Uterus (tissue), 4 donors: Measurements from ENCODE around the gene BMF. TPM values are rescaled to one million over a fixed set of nuclear protein-coding genes. Genes with fewer than 3 reads are reported as not detected.

ENCODE experiments used
- DNase-seq, 2 donors: peaks; one replicate each; pipeline ENCODE4 v3.0.0-alpha.2; 2019 to 2020
- H3K27ac ChIP-seq, 2 donors: fragments of 200-600 bp; sonication (generic); 1 replicate in 1 of 2; 2 replicates in 1 of 2; pipeline ENCODE4 v1.5.1; 2016 to 2018
- H3K27me3 ChIP-seq, 2 donors: fragments of 200-600 bp; sonication (generic); one replicate each; pipeline ENCODE4 v1.5.1; 2018 to 2019; ENCODE audit warnings: control low read depth in 1 of 2
- H3K36me3 ChIP-seq, 2 donors: fragments of 200-600 bp; sonication (generic); one replicate each; pipeline ENCODE4 v1.5.1; 2019; ENCODE audit warnings: control low read depth in 1 of 2
- H3K4me1 ChIP-seq, 2 donors: fragments of 200-600 bp; sonication (generic); one replicate each; pipeline ENCODE4 v1.5.1; 2018 to 2019; ENCODE audit warnings: control low read depth in 1 of 2
- H3K4me3 ChIP-seq, 2 donors: fragments of 200-600 bp; sonication (generic); 1 replicate in 1 of 2; 2 replicates in 1 of 2; pipeline ENCODE4 v1.5.1; 2018 to 2019; ENCODE audit warnings: mild to moderate bottlenecking in 1 of 2
- H3K9me3 ChIP-seq, 2 donors: fragments of 200-600 bp; sonication (generic); one replicate each; pipeline ENCODE4 v1.5.1; 2019; ENCODE audit warnings: control low read depth in 1 of 2
- CTCF ChIP-seq, 4 experiments: fragments of 200-600 bp in 2 of 4; fragments of 450-650 bp in 2 of 4; sonication (generic) in 2 of 4; IDR thresholded peaks; one replicate each; pipeline ENCODE4 v1.5.1; 2016 to 2019; ENCODE audit warnings: antibody characterized with exemption in 4 of 4, mild to moderate bottlenecking in 2 of 4, moderate library complexity in 1 of 4
- POLR2A ChIP-seq, 2 donors: fragments of 450-650 bp; IDR thresholded peaks; one replicate each; pipeline ENCODE4 v1.6.1; 2016; ENCODE audit warnings: antibody characterized with exemption in 2 of 2, mild to moderate bottlenecking in 1 of 2, moderate library complexity in 1 of 2
- intact Hi-C: fragments of 100-400 bp; cut with DNase I; formaldehyde crosslinking; loops from one replicate; pipeline ENCODE4 v1.15.1; 2023; ENCODE audit warnings: low total_unique reads
- total RNA-seq, 4 donors: library from RNA; depleted of rRNA in 3 of 4; stranded (reverse); fragments of >200 nt in 3 of 4; gene quantifications; one replicate each; pipeline versions ENCODE4 v1.1.0 to v1.2.4, GENCODE V29; 2014 to 2023
- donor health status: DM: yes; HTN: yes; CAD: no.

Gene BMF
- total RNA-seq, 4 donors from 2014 or later: 7.1 to 46.2 (median 22.6) TPM

DNA sequence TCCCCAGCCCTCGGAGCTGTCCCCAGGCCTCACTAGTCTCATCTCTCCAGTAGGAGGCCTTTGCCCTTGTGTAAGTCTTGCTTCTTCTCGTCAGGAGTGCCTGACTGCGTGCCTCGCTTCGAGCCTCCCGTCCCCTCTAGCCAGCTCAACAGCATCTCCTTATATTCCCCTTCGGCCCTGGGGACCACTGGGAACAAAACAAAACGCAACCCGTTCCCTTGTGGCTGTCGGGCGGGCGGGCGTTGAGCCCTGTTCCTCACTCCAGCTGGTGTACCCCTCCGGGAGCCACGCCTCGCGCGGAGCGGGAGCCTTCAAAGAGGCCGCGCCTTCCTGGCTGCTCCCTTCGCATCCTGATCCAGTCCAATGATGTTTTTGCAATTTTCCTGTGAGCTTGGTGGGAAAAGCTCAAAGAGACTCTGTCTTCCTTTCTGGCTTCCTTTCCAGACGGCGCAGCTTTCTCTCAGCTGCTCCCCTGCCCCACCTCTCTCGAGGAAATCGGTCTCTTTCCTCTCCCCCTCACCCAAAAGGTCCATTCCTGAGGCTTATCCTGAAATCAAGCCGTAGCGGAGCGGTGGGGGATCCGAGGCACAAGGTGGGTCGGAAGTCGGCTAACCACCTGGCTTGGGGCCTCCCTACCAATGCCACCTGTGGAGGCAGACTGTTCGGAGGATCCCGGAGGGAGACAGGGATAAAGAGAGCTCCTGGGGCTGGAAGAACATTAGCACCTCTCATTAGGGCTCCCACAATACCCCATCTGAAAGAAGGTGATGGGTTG, 36.3 kb downstream of the BMF start:
- no peak for DNase-seq
- intact Hi-C loops: no loop called here
- TF ChIP-seq POLR2A (IDR thresholded peaks at IDR 0.05) (no peak), CTCF (IDR thresholded peaks at IDR 0.05) (no peak)
- no peaks in the 10 kb centered on the region for H3K9me3 ChIP-seq
- H3K27me3 ChIP-seq: no peaks in the 10 kb centered on the region
- no peaks in the 10 kb centered on the region for H3K36me3 ChIP-seq
- H3K27ac ChIP-seq: no peak overlapping the region
- no peak overlapping the region for H3K4me3 ChIP-seq
- H3K4me1 ChIP-seq: peaks cover 0 to 11% of the 10 kb centered on the region in 2 donors

- H3K27me3 ChIP-seq: no peaks in the 10 kb centered on the region
- TF ChIP-seq CTCF (IDR thresholded peaks at IDR 0.05) (no peak), POLR2A (IDR thresholded peaks at IDR 0.05) (no peak)
- H3K27ac ChIP-seq: no peak overlapping the region
- H3K4me3 ChIP-seq: no peak overlapping the region
- H3K36me3 ChIP-seq: no peaks in the 10 kb centered on the region
- H3K4me1 ChIP-seq: peaks cover 0 to 11% of the 10 kb centered on the region in 2 donors
- intact Hi-C loops: no loop called here
- H3K9me3 ChIP-seq: no peaks in the 10 kb centered on the region
- no peak for DNase-seq
Observed at GRCh38 chr15:40070608-40071218, 38.0 kb downstream of the BMF start.

DNA sequence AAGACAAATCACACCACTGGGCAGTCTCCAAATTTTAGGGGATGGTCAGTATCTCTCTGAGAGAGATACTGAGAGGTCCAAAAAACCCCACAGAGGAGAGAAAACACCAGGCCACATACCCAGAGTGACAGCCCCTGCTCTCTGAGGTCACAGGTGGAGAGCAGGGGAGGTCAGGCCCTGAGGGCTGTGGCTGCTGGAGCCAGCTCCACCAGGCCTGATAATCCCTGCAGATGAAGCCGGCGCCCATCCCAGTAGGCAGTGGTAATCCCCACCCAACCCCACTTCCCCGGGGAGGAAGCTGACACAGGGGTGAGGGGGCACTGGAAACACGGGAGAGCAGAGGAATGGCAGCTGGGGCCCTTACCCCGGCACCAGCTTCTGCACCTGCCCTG, 38.5 kb downstream of the BMF start:
- Histone ChIP-seq H3K27me3 (no peaks in the 10 kb centered on the region), H3K4me1 (peaks cover 0 to 11% of the 10 kb centered on the region in 2 donors), H3K4me3 (no peak overlapping the region), H3K9me3 (no peaks in the 10 kb centered on the region), H3K27ac (peak overlapping the region in 1 of 2 donors; percentile 72), H3K36me3 (no peaks in the 10 kb centered on the region)
- intact Hi-C loops: no loop called here
- TF ChIP-seq CTCF (IDR thresholded peaks at IDR 0.05) (no peak), POLR2A (IDR thresholded peaks at IDR 0.05) (no peak)
- no peak for DNase-seq

DNA sequence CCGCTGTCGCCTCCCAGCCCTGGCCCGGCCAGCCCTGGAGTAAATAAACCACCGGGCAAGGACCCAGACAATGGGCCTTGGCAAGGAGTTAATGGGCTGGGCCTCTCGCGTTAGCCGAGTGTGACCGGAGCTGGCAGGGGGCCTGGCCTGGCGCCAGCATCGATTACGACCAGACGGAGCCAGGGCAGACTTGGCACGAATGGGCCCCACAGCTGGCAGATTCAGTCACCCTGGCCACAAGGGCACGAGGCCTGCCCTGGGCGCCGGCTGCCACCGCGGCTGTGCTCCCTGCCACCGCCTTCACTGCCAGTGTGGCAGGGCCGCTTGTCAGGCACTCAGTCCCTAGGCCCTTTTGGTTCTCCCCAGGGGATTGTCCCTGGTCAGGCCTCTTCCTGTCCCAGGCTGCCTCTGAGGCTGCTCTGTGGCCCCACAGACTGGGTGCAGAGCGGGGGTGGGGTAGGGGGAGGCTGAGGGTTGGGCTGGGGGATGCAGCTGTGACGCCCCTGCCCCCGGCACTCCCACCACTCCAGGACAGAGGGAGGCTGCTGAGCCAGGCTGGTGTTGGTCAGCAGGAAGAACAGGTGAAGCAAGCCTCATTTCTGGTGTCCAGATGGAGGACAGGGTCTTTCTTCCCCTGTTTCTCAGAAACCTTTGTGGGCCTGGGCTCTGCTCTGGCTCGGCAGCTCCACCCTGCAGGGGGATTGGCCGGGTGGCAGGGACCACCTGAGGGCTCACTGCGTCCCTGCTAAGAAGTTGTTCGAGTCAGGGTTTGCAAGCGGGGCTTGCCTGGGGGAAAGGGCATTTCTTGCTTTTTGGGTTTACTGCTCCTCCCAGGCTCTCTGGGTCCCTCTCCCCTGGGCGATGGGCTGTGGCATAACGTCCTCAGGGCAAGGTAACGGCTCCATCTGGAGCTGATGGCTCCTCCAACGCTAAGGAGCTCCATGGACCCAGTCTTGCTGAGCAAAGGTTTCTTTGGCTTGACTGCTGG, 39.2 kb downstream of the BMF start:
- TF ChIP-seq CTCF (IDR thresholded peaks at IDR 0.05) (peak in 1 of 4 experiments; percentile 10), POLR2A (IDR thresholded peaks at IDR 0.05) (no peak)
- H3K27me3 ChIP-seq: no peaks in the 10 kb centered on the region
- peak; percentile 68 to 72 for DNase-seq
- no peaks in the 10 kb centered on the region for H3K36me3 ChIP-seq
- peak overlapping the region; percentile 72 for H3K27ac ChIP-seq
- H3K4me1 ChIP-seq: peaks cover 0 to 11% of the 10 kb centered on the region in 2 donors
- intact Hi-C loops: no loop called here
- H3K9me3 ChIP-seq: no peaks in the 10 kb centered on the region
- no peak overlapping the region for H3K4me3 ChIP-seq
